Vagina (tissue), 2 donors: ENCODE results near the gene FEM1C.

Source experiments
- CTCF ChIP-seq, 3 experiments: fragments of 450-650 bp in 2 of 3; fragments of 200-600 bp in 1 of 3; sonication (generic) in 1 of 3; IDR thresholded peaks; one replicate each; pipeline ENCODE4 v1.5.1; 2017 to 2019; ENCODE audit warnings: antibody characterized with exemption in 3 of 3, mild to moderate bottlenecking in 2 of 3, moderate library complexity in 2 of 3
- POLR2A ChIP-seq, 2 donors: fragments of 450-650 bp; IDR thresholded peaks; one replicate each; pipeline ENCODE4 v1.6.1; 2017; ENCODE audit warnings: antibody characterized with exemption in 2 of 2, mild to moderate bottlenecking in 2 of 2, moderate library complexity in 2 of 2
- POLR2AphosphoS5 ChIP-seq, 2 donors: sonication (generic); formaldehyde crosslinking; IDR thresholded peaks; one replicate each; pipeline ENCODE4 v1.9.0; 2017; ENCODE audit warnings: antibody characterized with exemption in 2 of 2, mild to moderate bottlenecking in 2 of 2, low read depth in 1 of 2; ENCODE audit not compliant: insufficient read depth in 1 of 2

GRCh38 chr5:115484368-115484767 lies 60.2 kb downstream of the FEM1C start:
- TF ChIP-seq POLR2AphosphoS5 (IDR thresholded peaks at IDR 0.05; ENCODE audit: insufficient read depth in 1 of 2, low read depth in 1 of 2) (no peak), CTCF (IDR thresholded peaks at IDR 0.05) (no peak), POLR2A (IDR thresholded peaks at IDR 0.05) (no peak)
